ENCODE results near the gene PEX14.

Gene PEX14

DNA sequence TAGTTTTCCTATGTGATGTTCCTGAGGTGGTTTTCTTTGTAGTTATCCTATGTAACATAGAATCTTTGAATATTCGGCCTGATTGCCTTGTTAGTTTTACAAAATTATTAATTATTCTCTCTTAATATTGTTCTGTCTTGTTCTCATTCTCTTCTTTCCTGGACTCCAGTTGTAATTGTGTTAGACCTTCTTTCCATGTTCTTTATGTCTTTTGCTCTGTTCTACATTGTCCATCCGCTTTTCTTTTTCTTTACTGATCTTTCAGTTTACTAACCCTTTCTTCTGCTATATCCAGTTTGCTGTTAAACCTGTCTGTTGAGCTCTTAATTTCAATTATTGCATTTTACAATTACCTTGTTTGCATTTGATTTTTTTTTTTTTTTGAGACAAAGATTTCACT lies 89.3 kb downstream of the PEX14 start:
- CTCF ChIA-PET = interaction anchor here (2.3 kb wide), 1 partner anchor 11 kb away, joined by 5 read pairs; no protein-coding TSS in a partner anchor
- TF ChIP-seq, protein P1, sequence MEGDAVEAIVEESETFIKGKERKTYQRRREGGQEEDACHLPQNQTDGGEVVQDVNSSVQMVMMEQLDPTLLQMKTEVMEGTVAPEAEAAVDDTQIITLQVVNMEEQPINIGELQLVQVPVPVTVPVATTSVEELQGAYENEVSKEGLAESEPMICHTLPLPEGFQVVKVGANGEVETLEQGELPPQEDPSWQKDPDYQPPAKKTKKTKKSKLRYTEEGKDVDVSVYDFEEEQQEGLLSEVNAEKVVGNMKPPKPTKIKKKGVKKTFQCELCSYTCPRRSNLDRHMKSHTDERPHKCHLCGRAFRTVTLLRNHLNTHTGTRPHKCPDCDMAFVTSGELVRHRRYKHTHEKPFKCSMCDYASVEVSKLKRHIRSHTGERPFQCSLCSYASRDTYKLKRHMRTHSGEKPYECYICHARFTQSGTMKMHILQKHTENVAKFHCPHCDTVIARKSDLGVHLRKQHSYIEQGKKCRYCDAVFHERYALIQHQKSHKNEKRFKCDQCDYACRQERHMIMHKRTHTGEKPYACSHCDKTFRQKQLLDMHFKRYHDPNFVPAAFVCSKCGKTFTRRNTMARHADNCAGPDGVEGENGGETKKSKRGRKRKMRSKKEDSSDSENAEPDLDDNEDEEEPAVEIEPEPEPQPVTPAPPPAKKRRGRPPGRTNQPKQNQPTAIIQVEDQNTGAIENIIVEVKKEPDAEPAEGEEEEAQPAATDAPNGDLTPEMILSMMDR (IDR thresholded peaks at IDR 0.05; ENCODE audit: control extremely low read depth, extremely low read depth, low read depth, missing control alignments) = no peak
- DNase-seq (ENCODE audit: extremely low spot score) = no peak

DNA sequence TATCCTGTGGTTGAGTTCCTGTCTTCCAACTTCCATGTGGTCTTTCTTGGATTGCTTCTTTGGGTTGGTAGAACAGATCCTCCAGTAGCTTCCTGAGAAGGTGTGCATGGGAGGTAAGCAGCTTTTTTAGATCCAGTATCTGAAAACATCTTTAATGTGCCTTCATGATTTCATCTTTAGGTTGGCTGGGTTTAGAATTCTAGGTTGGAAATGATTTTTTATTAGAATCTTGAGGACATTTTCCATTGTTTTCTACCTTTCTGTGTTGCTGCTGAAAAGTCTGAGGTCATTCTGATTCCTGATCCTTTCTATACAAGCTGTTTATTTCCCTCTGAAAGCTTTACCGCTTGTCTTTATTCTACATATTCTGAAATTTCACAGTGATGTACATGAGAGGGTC lies 94.8 kb downstream of the PEX14 start:
- POLR2A ChIA-PET = no interaction called here
- DNase-seq (ENCODE audit: extremely low spot score) = no peak
- TF ChIP-seq, protein P1 (IDR thresholded peaks at IDR 0.05; ENCODE audit: control extremely low read depth, extremely low read depth, low read depth, missing control alignments) = no peak
- CTCF ChIA-PET = no interaction called here

More for the DNA sequence above, 89.3 kb downstream of the PEX14 start:
- POLR2A ChIA-PET = no interaction called here

DNA sequence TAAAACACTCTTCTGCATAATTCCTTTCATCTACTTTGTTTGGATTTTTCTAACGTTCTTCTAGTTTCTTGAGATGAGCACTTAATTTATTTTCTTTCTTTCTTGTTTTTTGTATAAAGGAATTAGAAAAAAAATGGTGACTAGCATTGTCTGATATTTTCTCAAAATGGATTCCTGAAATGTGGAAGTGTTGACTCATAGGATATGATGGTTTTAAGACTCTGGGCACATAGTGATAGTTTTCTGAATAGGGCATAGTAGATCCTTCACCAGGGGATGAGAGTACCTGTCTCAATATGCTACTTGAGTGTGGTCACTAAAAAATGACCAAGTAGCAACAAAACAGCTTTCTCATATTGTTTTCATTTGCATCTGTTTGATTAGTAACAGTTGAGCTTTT lies 100.9 kb downstream of the PEX14 start:
- TF ChIP-seq, protein P1 (IDR thresholded peaks at IDR 0.05; ENCODE audit: control extremely low read depth, extremely low read depth, low read depth, missing control alignments) = no peak
- CTCF ChIA-PET = interaction anchor here (0.8 kb wide), 1 partner anchor 13 kb away, joined by 3 read pairs; no protein-coding TSS in a partner anchor
- POLR2A ChIA-PET = no interaction called here
- DNase-seq (ENCODE audit: extremely low spot score) = no peak

DNA sequence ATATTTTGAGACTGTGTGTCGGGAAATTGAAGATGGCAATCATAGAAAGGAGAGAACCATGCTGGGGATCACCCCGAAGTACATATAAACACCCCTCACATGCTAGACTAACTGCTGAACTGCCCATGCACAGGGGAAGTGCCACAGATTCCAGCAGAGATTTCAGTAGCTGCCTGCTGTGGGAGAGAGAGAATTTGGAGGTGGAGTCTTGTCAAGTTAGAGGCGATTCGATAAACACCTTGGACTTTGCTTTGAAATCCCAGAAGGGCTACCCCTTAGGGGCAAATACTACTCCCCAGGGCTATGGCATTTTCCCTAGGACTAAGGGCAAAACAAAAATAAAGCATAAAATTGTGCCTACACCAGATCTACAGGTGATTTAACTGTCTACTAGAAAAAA lies 103.3 kb downstream of the PEX14 start:
- no peak for DNase-seq (ENCODE audit: extremely low spot score)
- TF ChIP-seq, protein P1 (IDR thresholded peaks at IDR 0.05; ENCODE audit: control extremely low read depth, extremely low read depth, low read depth, missing control alignments) = no peak
- POLR2A ChIA-PET = no interaction called here
- CTCF ChIA-PET = no interaction called here

DNA sequence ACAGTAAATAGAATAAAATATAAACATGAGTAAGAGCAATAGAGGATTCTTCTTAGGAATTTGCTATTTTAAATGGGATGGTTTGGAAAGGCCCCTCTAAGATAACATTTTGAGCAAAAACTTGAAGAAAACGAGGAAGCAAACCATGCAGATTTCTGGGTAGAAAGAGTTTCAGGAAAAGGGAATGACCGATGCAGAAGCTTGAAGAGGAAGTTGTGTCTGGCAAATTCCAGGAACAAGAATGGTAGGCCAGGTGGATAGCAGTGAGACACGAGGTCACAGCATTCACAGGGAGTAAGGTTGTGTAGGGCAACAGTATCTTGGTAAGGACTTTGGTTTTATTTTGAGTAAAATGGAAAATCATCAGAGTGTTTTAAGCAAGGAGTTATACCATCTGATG lies 108.9 kb downstream of the PEX14 start:
- CTCF ChIA-PET = interaction anchor here (1.0 to 2.0 kb wide), 3 partner anchors 20 to 29 kb away, joined by 3 to 5 read pairs (median 3); no protein-coding TSS in a partner anchor

DNA sequence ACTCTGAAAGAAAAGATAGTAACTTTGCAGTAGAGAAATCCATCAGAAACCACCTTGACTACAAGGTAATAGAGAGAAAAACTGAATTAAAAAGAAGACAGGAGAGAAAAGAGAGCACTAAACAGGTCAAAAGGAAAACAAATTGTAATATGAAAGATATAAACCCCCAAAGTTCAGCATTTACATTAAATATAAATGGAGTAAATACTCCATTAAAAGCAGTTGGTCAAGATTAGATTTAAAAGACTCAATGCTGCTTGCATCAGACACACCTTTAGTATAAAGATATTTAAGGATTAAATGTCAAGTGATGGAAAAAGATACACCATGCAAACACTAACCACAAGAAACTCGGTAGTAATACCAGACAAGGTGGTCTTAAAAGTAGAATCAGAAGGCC lies 110.5 kb downstream of the PEX14 start:
- TF ChIP-seq, protein P1 (IDR thresholded peaks at IDR 0.05; ENCODE audit: control extremely low read depth, extremely low read depth, low read depth, missing control alignments) = no peak
- DNase-seq (ENCODE audit: extremely low spot score) = no peak
- CTCF ChIA-PET = interaction anchor here (1.2 to 1.6 kb wide), 3 partner anchors 13 to 40 kb away, joined by 3 to 4 read pairs (median 3); no protein-coding TSS in a partner anchor
- POLR2A ChIA-PET = no interaction called here

More for the DNA sequence above, 108.9 kb downstream of the PEX14 start:
- DNase-seq (ENCODE audit: extremely low spot score) = no peak
- TF ChIP-seq, protein P1 (IDR thresholded peaks at IDR 0.05; ENCODE audit: control extremely low read depth, extremely low read depth, low read depth, missing control alignments) = no peak
- POLR2A ChIA-PET = no interaction called here

Data from GM10248 (cell line).